GM06990 (cell line): ENCODE results near the gene COMP.

Experiments
- DNase-seq: peaks from one replicate; pipeline ENCODE4 v3.0.0-alpha.2; 2011; ENCODE audit not compliant: insufficient read length; ENCODE audit errors: extremely low read depth
- H3K27me3 ChIP-seq: replicated peaks from 2 replicates; pipeline ENCODE4 v1.6.0; 2011; ENCODE audit warnings: low read length; ENCODE audit not compliant: control insufficient read depth, insufficient read depth
- H3K36me3 ChIP-seq: 2 replicates; pipeline ENCODE4 v1.5.1; 2011; ENCODE audit warnings: low read length; ENCODE audit not compliant: control insufficient read depth, insufficient read depth
- H3K4me3 ChIP-seq: replicated peaks from 2 replicates; pipeline ENCODE4 v1.5.1; 2011; ENCODE audit warnings: low read depth, mild to moderate bottlenecking, control low read depth, low read length
- TF ChIP-seq, protein P1 (sequence below): IDR thresholded peaks from 2 replicates; pipeline ENCODE4 v1.5.1; 2011; ENCODE audit warnings: low read length, control low read depth, mild to moderate bottlenecking, inconsistent platforms; ENCODE audit not compliant: insufficient read depth, poor library complexity, severe bottlenecking

COMP gene

DNA sequence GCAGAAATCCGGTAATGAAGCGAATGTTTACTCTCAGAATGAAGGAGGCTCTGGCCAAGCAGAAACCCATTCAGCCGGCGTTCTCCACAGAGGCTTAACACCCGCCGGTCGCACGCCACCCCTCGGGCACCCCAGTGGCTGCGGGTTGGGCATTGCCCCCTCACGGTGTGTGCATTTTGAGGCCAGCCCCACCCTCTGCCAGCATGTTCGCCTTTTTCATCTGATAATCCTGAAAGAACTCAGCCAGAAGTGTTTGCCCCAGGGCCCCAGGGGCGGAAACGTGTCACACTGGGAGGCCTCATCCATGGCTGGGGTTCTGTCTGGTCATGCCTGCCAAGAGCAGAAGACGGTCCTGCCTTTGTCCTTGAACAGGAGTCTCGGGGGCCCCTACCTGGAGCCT, 34.2 kb downstream of the COMP start:
- Histone ChIP-seq H3K27me3 (no peaks in the 10 kb centered on the region), H3K4me3 (no peak overlapping the region), H3K36me3 (no peaks in the 10 kb centered on the region)
- DNase-seq, result no peak
- TF ChIP-seq, protein P1, sequence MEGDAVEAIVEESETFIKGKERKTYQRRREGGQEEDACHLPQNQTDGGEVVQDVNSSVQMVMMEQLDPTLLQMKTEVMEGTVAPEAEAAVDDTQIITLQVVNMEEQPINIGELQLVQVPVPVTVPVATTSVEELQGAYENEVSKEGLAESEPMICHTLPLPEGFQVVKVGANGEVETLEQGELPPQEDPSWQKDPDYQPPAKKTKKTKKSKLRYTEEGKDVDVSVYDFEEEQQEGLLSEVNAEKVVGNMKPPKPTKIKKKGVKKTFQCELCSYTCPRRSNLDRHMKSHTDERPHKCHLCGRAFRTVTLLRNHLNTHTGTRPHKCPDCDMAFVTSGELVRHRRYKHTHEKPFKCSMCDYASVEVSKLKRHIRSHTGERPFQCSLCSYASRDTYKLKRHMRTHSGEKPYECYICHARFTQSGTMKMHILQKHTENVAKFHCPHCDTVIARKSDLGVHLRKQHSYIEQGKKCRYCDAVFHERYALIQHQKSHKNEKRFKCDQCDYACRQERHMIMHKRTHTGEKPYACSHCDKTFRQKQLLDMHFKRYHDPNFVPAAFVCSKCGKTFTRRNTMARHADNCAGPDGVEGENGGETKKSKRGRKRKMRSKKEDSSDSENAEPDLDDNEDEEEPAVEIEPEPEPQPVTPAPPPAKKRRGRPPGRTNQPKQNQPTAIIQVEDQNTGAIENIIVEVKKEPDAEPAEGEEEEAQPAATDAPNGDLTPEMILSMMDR, result no peak

DNA sequence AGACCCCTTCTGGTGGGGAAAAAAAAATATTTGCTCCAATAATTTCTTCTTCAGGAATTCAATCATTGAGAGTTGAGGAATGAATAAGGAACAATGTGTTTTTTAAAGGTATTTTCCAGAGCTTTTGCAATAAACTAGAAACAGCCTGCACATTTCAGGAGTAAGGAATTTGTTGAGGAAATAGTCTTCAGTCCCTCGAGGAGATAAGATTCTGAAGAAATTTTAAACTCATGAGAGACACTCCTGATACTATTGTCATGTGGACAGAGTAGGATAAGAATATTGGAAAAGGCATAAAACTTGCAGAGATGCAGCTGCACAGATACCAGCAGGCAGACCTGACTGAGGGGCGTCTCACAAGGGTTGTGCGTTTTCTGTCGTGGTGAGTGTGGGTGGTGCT, 36.6 kb downstream of the COMP start:
- H3K4me3 ChIP-seq, result no peak overlapping the region
- no peak for DNase-seq
- H3K27me3 ChIP-seq, result no peaks in the 10 kb centered on the region
- H3K36me3 ChIP-seq, result no peaks in the 10 kb centered on the region
- TF ChIP-seq, protein P1, result no peak

DNA sequence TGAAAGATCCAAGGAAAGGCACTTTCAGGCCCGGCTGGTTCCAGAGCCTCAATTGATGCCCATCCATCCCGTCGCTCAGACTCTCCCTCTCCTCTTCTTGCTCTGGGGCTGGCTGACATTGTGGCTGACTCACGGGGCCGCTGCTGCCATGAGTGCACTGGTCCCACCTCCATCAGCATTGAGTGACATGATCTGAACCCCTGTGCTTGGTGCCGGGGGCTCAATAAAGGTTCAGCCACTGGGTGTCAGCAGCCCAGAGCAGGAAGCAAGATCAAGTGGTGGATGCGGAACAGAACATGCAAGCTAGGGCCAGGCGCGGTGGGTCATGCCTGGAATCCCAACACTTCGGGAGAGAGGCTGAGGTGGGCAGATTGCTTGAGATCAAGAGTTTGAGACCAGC, 39.5 kb downstream of the COMP start:
- Histone ChIP-seq H3K36me3 (no peaks in the 10 kb centered on the region), H3K27me3 (no peaks in the 10 kb centered on the region), H3K4me3 (no peak overlapping the region)
- no peak for DNase-seq
- TF ChIP-seq, protein P1, result no peak

DNA sequence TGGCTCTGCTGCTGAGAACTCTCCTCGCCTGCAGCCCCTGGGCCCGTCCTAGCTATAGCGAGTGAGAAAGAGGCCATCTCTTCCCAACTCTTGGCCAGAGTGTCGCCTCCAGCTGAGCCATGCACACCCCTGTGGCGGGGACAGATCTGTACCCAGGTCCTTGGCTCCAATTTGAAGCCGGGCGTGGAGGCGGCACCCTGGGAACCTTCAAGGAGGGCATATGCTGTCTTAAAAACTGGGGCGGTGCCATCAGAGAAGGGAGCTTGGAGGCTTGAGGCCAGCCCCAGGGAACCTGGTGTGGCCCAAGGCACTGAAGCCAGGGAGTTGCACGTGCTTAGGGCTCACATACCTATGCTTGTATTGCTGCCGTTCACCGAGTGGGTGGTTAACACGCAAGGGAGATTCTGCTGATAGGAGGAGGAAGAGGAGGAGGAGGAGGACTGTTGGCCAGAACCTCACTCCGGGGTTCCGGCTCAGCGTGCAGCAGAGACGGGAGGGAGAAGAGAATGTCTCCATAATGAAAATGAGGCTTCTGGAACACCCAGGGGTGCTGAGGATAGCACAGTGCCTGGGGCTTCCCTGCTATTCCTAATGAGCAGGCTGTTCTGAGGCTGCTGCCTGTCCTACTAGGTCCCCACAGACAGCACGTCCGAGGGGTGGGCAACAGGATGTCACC, 40.7 kb downstream of the COMP start:
- TF ChIP-seq, protein P1, result no peak
- no peak overlapping the region for H3K4me3 ChIP-seq
- no peaks in the 10 kb centered on the region for H3K36me3 ChIP-seq
- no peak for DNase-seq
- H3K27me3 ChIP-seq, result no peaks in the 10 kb centered on the region

DNA sequence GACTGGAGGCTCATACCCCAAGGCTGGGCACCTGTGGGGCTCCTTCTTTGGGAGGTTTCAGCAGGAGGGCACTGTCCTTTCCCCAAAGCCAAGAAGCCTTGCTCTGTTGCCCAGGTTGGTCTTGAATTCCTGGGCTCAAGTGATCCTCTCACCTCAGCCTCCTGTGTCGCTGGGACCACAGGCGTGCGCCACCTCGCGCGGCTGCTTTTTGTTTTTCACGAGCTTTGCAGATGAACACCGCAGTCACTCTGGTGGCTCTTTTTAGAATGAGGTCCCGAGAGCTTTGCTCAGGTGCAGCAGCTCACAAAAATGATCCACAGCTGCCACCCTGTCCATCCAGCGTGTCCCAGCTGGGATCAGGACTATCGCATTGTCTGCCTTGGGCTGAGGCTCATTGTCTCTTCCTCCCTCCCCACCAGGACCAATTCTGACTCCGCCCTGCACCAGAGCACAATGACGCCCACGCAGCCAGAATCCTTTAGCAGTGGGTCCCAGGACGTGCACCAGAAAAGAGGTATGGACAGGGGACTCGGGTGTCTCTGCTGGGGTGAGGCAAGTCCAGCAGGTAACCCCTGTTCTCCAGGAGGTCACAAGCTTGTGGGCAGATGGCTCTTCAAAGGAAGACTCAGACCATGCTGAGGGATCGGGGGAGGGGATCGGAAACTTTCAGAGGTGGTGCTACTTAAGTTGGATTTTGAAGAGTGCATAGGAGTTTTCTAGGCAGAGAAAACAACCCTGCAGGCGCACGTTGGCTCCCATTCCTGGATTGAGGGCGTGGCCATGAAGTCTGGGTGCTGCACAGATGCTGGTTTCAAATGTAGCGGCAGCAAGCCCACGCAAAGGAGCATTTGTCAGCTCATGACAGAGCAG, 41.5 kb downstream of the COMP start:
- TF ChIP-seq, protein P1, result no peak
- no peaks in the 10 kb centered on the region for H3K27me3 ChIP-seq
- DNase-seq, result no peak
- no peaks in the 10 kb centered on the region for H3K36me3 ChIP-seq
- no peak overlapping the region for H3K4me3 ChIP-seq
